ENCODE data around the gene LMTK3. TPM values are rescaled to one million over a fixed set of nuclear protein-coding genes. Genes with fewer than 3 reads are reported as not detected.

LMTK3 gene
- total RNA-seq, 2 donors from 2014 or later = 1.7 to 3.1 TPM

DNA sequence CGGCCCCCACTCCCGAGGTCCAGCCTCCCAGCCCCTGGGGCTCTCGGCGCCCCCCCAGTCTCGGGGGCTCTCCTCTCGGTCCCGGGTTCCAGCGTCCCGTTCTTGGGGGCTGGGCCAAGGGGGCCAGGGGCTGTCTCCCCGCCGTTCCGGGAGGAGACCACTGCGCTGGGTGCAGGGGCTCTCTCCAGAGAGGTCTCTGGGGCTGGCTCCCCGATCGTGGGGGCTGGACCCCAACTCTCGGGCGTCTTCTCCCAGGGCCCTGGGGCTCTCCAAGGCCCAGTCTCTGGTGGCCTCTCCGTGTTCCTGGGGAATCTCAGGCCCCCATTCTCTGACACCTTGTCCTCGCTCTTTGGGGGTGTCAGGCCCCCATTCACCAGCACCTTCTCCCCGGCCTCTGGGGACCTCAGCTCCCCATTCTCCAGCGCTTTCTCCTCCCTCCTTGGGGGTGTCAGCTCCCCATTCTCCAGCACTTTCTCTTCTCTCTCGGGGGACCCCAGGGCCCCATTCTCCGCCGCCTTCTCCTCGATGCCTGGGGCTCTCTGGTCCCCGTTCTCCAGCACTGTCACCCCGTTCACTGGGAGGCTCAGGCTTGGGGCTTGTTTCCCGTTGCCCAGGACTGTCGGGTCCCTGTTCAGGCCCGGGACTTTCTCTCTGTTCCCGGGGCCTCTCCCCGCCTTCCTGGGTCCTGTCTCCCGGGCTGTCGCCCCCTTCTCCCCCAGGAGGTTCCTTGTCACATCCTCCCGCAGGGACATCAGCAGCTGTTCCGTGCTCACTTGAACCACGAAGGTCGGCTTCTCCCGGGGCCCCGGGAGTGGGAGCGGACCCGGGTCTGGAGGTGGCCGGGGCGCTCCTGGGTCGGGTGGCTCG is 13.7 kb downstream of the LMTK3 start:
- H3K27ac ChIP-seq = no peak overlapping the region
- H3K4me3 ChIP-seq = no peak overlapping the region
- H3K9ac ChIP-seq (ENCODE audit: low read depth in 2 of 2, low read length in 2 of 2) = no peak overlapping the region
- no peak for DNase-seq
- H3K9me3 ChIP-seq = no peaks in the 10 kb centered on the region
- TF ChIP-seq, protein P1, sequence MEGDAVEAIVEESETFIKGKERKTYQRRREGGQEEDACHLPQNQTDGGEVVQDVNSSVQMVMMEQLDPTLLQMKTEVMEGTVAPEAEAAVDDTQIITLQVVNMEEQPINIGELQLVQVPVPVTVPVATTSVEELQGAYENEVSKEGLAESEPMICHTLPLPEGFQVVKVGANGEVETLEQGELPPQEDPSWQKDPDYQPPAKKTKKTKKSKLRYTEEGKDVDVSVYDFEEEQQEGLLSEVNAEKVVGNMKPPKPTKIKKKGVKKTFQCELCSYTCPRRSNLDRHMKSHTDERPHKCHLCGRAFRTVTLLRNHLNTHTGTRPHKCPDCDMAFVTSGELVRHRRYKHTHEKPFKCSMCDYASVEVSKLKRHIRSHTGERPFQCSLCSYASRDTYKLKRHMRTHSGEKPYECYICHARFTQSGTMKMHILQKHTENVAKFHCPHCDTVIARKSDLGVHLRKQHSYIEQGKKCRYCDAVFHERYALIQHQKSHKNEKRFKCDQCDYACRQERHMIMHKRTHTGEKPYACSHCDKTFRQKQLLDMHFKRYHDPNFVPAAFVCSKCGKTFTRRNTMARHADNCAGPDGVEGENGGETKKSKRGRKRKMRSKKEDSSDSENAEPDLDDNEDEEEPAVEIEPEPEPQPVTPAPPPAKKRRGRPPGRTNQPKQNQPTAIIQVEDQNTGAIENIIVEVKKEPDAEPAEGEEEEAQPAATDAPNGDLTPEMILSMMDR (IDR thresholded peaks at IDR 0.05) = no peak
- H3K4me1 ChIP-seq = no peaks in the 10 kb centered on the region
- intact Hi-C loops (cut with DNase I) = no loop called here
- H3K27me3 ChIP-seq = peaks cover 17% of the 10 kb centered on the region
- no peaks in the 10 kb centered on the region for H3K36me3 ChIP-seq

- TF ChIP-seq, protein P1 (IDR thresholded peaks at IDR 0.05) = no peak
- intact Hi-C loops (cut with DNase I) = no loop called here
- Histone ChIP-seq H3K9ac (ENCODE audit: low read depth in 2 of 2, low read length in 2 of 2) (no peak overlapping the region), H3K4me1 (no peaks in the 10 kb centered on the region), H3K36me3 (no peaks in the 10 kb centered on the region), H3K27ac (no peak overlapping the region), H3K4me3 (no peak overlapping the region), H3K27me3 (peaks cover 17% of the 10 kb centered on the region), H3K9me3 (no peaks in the 10 kb centered on the region)
- no peak for DNase-seq
Observed at GRCh38 chr19:48496959-48497727, 14.5 kb downstream of the LMTK3 start.

DNA sequence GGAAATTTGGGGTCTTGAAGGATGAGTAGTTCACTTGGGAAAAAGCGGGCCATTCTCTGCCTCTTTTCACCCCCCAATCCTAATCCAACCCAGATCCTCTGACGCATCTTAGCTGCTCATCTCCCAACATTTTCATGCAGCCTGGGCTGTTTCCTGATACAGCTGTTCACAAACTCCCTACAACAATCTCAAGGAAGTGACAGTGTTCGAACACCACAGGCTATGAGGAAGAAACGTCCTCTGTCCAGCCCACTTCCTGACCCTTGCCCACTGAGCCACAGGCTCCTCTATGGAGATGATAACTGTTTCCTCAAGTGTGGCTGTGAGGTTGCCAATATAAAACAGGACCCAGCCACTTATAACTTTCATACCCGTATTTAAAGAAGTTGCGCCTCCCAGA is 16.2 kb downstream of the LMTK3 start:
- intact Hi-C loops (cut with DNase I) = no loop called here
- TF ChIP-seq, protein P1 (IDR thresholded peaks at IDR 0.05) = no peak
- H3K36me3 ChIP-seq = no peaks in the 10 kb centered on the region
- no peak overlapping the region for H3K9ac ChIP-seq (ENCODE audit: low read depth in 2 of 2, low read length in 2 of 2)
- no peaks in the 10 kb centered on the region for H3K9me3 ChIP-seq
- H3K4me3 ChIP-seq = no peak overlapping the region
- peaks cover 7% of the 10 kb centered on the region for H3K27me3 ChIP-seq
- H3K27ac ChIP-seq = peak overlapping the region; percentile 29
- DNase-seq = no peak
- H3K4me1 ChIP-seq = no peaks in the 10 kb centered on the region

DNA sequence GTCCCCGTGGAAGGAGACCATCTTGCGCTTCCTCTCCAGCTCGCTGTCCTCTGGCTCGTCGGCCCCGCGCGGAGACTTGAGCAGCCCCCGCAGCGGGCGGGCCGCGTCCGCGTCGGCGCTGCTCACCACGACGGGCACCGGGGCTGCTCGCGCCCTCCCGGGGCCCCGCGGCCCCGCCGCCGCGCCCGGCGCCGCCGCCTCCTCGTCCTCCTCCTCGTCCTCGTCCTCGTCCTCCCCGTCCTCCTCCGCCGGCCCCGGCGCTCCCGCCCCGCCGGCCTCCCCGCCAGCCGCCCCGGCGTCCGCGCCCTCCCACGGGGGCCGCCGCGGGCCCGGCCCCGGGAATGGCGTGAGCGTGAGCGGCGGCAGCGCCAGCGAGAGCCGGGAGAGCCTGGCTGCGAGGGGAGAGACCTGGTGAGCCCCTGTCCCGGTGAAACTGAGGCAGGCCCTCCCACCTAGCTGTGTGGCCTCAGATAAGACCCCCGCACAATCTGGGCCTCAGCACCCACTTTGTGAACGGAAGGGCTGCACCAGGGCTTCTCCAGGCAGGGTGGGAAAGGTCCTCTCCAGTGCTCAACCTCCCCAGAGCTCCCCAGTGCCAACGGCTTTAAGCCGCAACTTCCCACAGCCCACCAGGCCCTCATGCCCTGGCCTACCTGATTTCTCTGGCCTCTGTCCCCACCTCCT is 17.8 kb downstream of the LMTK3 start:
- H3K9ac ChIP-seq (ENCODE audit: low read depth in 2 of 2, low read length in 2 of 2) = peak overlapping the region; percentile 51 to 88
- H3K4me3 ChIP-seq = peak overlapping the region; percentile 35
- H3K27ac ChIP-seq = no peak overlapping the region
- no peaks in the 10 kb centered on the region for H3K36me3 ChIP-seq
- no peaks in the 10 kb centered on the region for H3K9me3 ChIP-seq
- peaks cover 10% of the 10 kb centered on the region for H3K27me3 ChIP-seq
- TF ChIP-seq, protein P1 (IDR thresholded peaks at IDR 0.05) = no peak
- peaks cover 6% of the 10 kb centered on the region for H3K4me1 ChIP-seq
- no peak for DNase-seq
- intact Hi-C loops (cut with DNase I) = no loop called here

Measured in colonic mucosa (tissue), 4 donors.